ENCODE data around the gene FIP1L1. TPM values are rescaled to one million over a fixed set of nuclear protein-coding genes. Genes with fewer than 3 reads are reported as not detected.

FIP1L1 gene
- total RNA-seq, 3 donors from 2014 or later (not counting 1 experiment from before 2014, with no cell fraction given) = 76.2 to 94.0 (median 85.6) TPM

GRCh38 chr4:53494851-53495250 lies 117.4 kb downstream of the FIP1L1 start:
- no peaks in the 10 kb centered on the region for H3K36me3 Mint-ChIP-seq
- Histone ChIP-seq H3K27me3 (ENCODE audit: control insufficient read depth, insufficient read depth, low read length) (no peaks in the 10 kb centered on the region), H3K27ac (ENCODE audit: low read length) (no peak overlapping the region), H3K4me1 (ENCODE audit: control insufficient read depth, insufficient read depth, low read length) (no peaks in the 10 kb centered on the region), H3K36me3 (ENCODE audit: control insufficient read depth, insufficient read depth, low read length) (no peaks in the 10 kb centered on the region), H3K4me3 (ENCODE audit: low read length) (no peak overlapping the region), H3K9me3 (ENCODE audit: control insufficient read depth, insufficient read depth, low read length) (no peaks in the 10 kb centered on the region)
- H3K9me3 Mint-ChIP-seq = no peaks in the 10 kb centered on the region
- H3K27ac Mint-ChIP-seq = no peak overlapping the region
- ATAC-seq (no peak), DNase-seq (no peak)
- intact Hi-C loops (cut with micrococcal nuclease) = no loop called here
- 83% methylated on average over 3 of the region's 6 CpGs for WGBS (ENCODE audit: insufficient coverage)
- peaks cover 4 to 10% of the 10 kb centered on the region in 2 donors for H3K27me3 Mint-ChIP-seq (ENCODE audit: low read depth in 2 of 2)
- H3K4me1 Mint-ChIP-seq = no peaks in the 10 kb centered on the region
- no peak for TF ChIP-seq CTCF (IDR thresholded peaks at IDR 0.05)
- no peak overlapping the region for H3K4me3 Mint-ChIP-seq

GRCh38 chr4:53497487-53498244 lies 120.2 kb downstream of the FIP1L1 start:
- ATAC-seq = no peak
- H3K4me1 ChIP-seq (ENCODE audit: control insufficient read depth, insufficient read depth, low read length) = no peaks in the 10 kb centered on the region
- no peaks in the 10 kb centered on the region for H3K9me3 Mint-ChIP-seq

GRCh38 chr4:53498706-53499105 lies 121.3 kb downstream of the FIP1L1 start:
- WGBS (ENCODE audit: insufficient coverage) = 90% methylated on average over 2 of the region's 2 CpGs
- no peaks in the 10 kb centered on the region for H3K36me3 Mint-ChIP-seq
- H3K4me1 ChIP-seq (ENCODE audit: control insufficient read depth, insufficient read depth, low read length) = no peaks in the 10 kb centered on the region
- no peaks in the 10 kb centered on the region for H3K9me3 ChIP-seq (ENCODE audit: control insufficient read depth, insufficient read depth, low read length)
- ATAC-seq (no peak), DNase-seq (no peak)
- H3K27ac ChIP-seq (ENCODE audit: low read length) = no peak overlapping the region
- H3K9me3 Mint-ChIP-seq = no peaks in the 10 kb centered on the region
- no peaks in the 10 kb centered on the region for H3K27me3 ChIP-seq (ENCODE audit: control insufficient read depth, insufficient read depth, low read length)
- intact Hi-C loops (cut with micrococcal nuclease) = no loop called here
- H3K4me3 Mint-ChIP-seq = no peak overlapping the region
- H3K4me3 ChIP-seq (ENCODE audit: low read length) = no peak overlapping the region
- TF ChIP-seq CTCF (IDR thresholded peaks at IDR 0.05) = no peak
- H3K36me3 ChIP-seq (ENCODE audit: control insufficient read depth, insufficient read depth, low read length) = no peaks in the 10 kb centered on the region
- H3K4me1 Mint-ChIP-seq = no peaks in the 10 kb centered on the region
- no peak overlapping the region for H3K27ac Mint-ChIP-seq
- H3K27me3 Mint-ChIP-seq (ENCODE audit: low read depth in 2 of 2) = peaks cover 0 to 4% of the 10 kb centered on the region in 2 donors

More at GRCh38 chr4:53497487-53498244, 120.2 kb downstream of the FIP1L1 start:
- WGBS (ENCODE audit: insufficient coverage) = 95% methylated on average over 6 of the region's 7 CpGs
- H3K36me3 Mint-ChIP-seq = no peaks in the 10 kb centered on the region
- Histone ChIP-seq H3K27ac (ENCODE audit: low read length) (no peak overlapping the region), H3K4me3 (ENCODE audit: low read length) (no peak overlapping the region), H3K9me3 (ENCODE audit: control insufficient read depth, insufficient read depth, low read length) (no peaks in the 10 kb centered on the region), H3K27me3 (ENCODE audit: control insufficient read depth, insufficient read depth, low read length) (no peaks in the 10 kb centered on the region), H3K36me3 (ENCODE audit: control insufficient read depth, insufficient read depth, low read length) (no peaks in the 10 kb centered on the region)
- no peaks in the 10 kb centered on the region for H3K4me1 Mint-ChIP-seq
- no peak for TF ChIP-seq CTCF (IDR thresholded peaks at IDR 0.05)
- no peak overlapping the region for H3K27ac Mint-ChIP-seq
- no peak overlapping the region for H3K4me3 Mint-ChIP-seq
- H3K27me3 Mint-ChIP-seq (ENCODE audit: low read depth in 2 of 2) = peaks cover 0 to 4% of the 10 kb centered on the region in 2 donors
- intact Hi-C loops (cut with micrococcal nuclease) = no loop called here
- DNase-seq = no peak

- no peaks in the 10 kb centered on the region for H3K4me1 ChIP-seq (ENCODE audit: control insufficient read depth, insufficient read depth, low read length)
- no peak overlapping the region for H3K4me3 ChIP-seq (ENCODE audit: low read length)
- H3K4me1 Mint-ChIP-seq = no peaks in the 10 kb centered on the region
- H3K4me3 Mint-ChIP-seq = no peak overlapping the region
- no peak for TF ChIP-seq CTCF (IDR thresholded peaks at IDR 0.05)
- H3K27ac Mint-ChIP-seq = no peak overlapping the region
- 93% methylated on average over 1 of the region's 1 CpG for WGBS (ENCODE audit: insufficient coverage)
- no peaks in the 10 kb centered on the region for H3K36me3 ChIP-seq (ENCODE audit: control insufficient read depth, insufficient read depth, low read length)
- no peaks in the 10 kb centered on the region for H3K36me3 Mint-ChIP-seq
- peaks cover 0 to 4% of the 10 kb centered on the region in 2 donors for H3K27me3 Mint-ChIP-seq (ENCODE audit: low read depth in 2 of 2)
- H3K9me3 Mint-ChIP-seq = no peaks in the 10 kb centered on the region
- no peak for ATAC-seq
- DNase-seq = no peak
- no peaks in the 10 kb centered on the region for H3K27me3 ChIP-seq (ENCODE audit: control insufficient read depth, insufficient read depth, low read length)
- H3K9me3 ChIP-seq (ENCODE audit: control insufficient read depth, insufficient read depth, low read length) = no peaks in the 10 kb centered on the region
- intact Hi-C loops (cut with micrococcal nuclease) = no loop called here
- H3K27ac ChIP-seq (ENCODE audit: low read length) = no peak overlapping the region
These were observed 122.3 kb downstream of the FIP1L1 start for GRCh38 chr4:53499791-53500190.
